Measurements from ENCODE around the gene CNDP1.

The CNDP1 gene

GRCh38 chr18:74632351-74632679 lies 98.0 kb downstream of the CNDP1 start:
- no peak for DNase-seq

GRCh38 chr18:74632856-74633255 lies 98.6 kb downstream of the CNDP1 start:
- no peak for DNase-seq

GRCh38 chr18:74633652-74634352 lies 99.5 kb downstream of the CNDP1 start:
- no peak for DNase-seq

- no peak for DNase-seq
Observed at GRCh38 chr18:74635224-74635975, 101.1 kb downstream of the CNDP1 start.
